ENCODE measurements around the gene NKD2. TPM values are rescaled to one million over a fixed set of nuclear protein-coding genes. Genes with fewer than 3 reads are reported as not detected.

The NKD2 gene
- total RNA-seq, 1 experiment from 2014 or later, result 0.57 TPM

DNA sequence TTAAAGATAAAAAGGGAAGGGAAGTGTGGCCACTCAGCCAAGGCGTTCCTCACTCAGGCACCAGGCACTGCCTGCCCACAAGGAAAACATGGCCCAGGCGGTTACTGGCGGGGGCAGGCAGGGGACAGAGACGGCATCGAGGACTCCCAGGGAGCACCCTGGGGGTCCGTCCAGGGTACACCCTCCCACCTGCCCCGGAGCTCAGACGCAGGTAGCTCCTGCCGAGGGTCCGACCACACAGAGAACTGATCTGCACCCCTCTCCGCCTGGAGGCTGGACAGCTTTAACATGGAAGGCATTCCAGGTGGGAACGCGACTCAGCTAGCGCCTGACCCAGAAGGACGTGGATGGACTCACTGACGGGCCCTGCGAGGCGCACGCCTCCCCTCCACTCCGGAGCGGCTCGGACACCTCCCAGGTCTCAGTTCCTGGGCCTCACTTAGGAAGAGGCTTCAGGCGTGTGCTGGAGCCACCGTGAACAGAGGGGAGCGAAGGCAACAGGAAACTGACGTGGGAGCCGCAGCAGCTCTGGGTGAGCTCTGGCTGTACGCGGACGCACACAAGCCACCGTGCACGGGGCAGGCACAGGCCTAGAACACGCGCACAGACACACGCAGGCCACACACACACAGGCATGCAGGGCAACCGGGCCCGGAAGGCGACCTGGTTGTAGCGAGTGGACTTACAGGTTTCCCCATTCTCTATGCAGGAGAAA is 47.5 kb downstream of the NKD2 start:
- H3K79me2 ChIP-seq (ENCODE audit: low read depth), result no peaks in the 10 kb centered on the region
- intact Hi-C loops (cut with micrococcal nuclease; ENCODE audit: unreplicated experiment), result no loop called here
- H3K4me2 ChIP-seq, result no peak overlapping the region
- H3K36me3 ChIP-seq (ENCODE audit: low read depth), result peaks cover 2% of the 10 kb centered on the region; the same call in 1 of the 2 replicates
- TF ChIP-seq EZH2 (IDR thresholded peaks at IDR 0.05; ENCODE audit: low read depth), result no peak
- TF ChIP-seq, protein P1, sequence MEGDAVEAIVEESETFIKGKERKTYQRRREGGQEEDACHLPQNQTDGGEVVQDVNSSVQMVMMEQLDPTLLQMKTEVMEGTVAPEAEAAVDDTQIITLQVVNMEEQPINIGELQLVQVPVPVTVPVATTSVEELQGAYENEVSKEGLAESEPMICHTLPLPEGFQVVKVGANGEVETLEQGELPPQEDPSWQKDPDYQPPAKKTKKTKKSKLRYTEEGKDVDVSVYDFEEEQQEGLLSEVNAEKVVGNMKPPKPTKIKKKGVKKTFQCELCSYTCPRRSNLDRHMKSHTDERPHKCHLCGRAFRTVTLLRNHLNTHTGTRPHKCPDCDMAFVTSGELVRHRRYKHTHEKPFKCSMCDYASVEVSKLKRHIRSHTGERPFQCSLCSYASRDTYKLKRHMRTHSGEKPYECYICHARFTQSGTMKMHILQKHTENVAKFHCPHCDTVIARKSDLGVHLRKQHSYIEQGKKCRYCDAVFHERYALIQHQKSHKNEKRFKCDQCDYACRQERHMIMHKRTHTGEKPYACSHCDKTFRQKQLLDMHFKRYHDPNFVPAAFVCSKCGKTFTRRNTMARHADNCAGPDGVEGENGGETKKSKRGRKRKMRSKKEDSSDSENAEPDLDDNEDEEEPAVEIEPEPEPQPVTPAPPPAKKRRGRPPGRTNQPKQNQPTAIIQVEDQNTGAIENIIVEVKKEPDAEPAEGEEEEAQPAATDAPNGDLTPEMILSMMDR (conservative IDR thresholded peaks at IDR 0.05), result no peak
- H4K20me1 ChIP-seq (ENCODE audit: insufficient read depth), result peaks cover 15% of the 10 kb centered on the region
- DNase-seq, result no peak
- H2AFZ ChIP-seq, result no peak overlapping the region
- no peaks in the 10 kb centered on the region for H3K27me3 ChIP-seq (ENCODE audit: insufficient read depth, low read depth)
- no peak overlapping the region for H3K4me3 ChIP-seq
- H3K27ac ChIP-seq, result no peak overlapping the region
- no peaks in the 10 kb centered on the region for H3K9me3 ChIP-seq (ENCODE audit: insufficient read depth, low read depth)
- POLR2A ChIA-PET (ENCODE audit: unreplicated experiment), result no interaction called here
- H3F3A ChIP-seq (ENCODE audit: insufficient read depth, low read depth), result 0 out of 2 replicates have a peak, but pooled peaks cover 3% of the 10 kb centered on the region
- BruUV-seq (replicated peaks), result no TSS peak
- H3K4me1 ChIP-seq (replicated peaks; ENCODE audit: insufficient read depth), result no peaks in the 10 kb centered on the region
- CTCF ChIA-PET, result no interaction called here
- no peaks in the 10 kb centered on the region for H3K9me2 ChIP-seq (ENCODE audit: insufficient read depth)

DNA sequence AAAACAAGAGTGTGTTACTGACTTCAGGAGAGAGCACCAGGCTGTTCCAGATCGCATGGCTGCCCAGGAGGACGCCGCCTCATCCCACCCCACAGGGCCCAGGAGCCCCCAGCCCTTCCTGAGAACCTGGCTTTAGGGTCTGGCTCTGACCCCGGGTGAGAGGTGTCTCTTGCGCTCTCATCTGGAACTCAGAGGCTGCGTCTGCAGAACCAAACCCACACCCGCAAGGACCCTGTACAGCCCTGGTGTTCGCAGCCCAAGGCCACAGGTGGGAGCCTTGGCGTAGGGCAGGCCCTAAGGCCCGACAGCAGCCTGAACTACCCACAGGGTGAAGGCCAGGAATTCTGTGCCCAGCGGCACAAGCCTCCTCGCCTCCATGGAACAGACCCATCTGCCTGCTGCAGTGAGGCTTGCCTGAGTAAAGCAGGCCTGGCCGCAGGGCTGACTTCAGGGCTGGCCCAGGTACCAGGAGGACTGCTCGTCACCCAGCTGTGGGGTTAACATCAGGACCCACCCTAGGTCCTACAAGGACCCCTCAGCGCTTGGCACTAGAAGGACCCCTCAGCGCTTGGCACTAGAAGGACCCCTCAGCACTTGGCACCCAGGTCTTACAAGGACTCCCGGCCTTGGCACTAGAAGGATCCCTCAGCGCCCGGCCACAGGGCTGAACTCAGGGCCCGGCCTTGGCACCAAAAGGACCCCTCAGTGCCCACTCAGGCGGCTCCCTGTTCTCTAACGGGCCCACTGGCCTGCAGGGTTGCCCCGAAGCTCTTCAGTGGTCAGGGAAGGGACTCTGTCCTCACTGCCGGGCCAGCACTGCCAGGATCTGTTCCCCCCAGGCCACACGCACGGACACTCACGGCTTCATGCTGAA is 48.2 kb downstream of the NKD2 start:
- peaks cover 2% of the 10 kb centered on the region; the same call in 1 of the 2 replicates for H3K36me3 ChIP-seq (ENCODE audit: low read depth)
- ChIA-PET CTCF (no interaction called here), POLR2A (ENCODE audit: unreplicated experiment) (no interaction called here)
- H3K4me3 ChIP-seq, result no peak overlapping the region
- H2AFZ ChIP-seq, result no peak overlapping the region
- H3K27ac ChIP-seq, result no peak overlapping the region
- no peaks in the 10 kb centered on the region for H3K9me2 ChIP-seq (ENCODE audit: insufficient read depth)
- H3K27me3 ChIP-seq (ENCODE audit: insufficient read depth, low read depth), result no peaks in the 10 kb centered on the region
- H3K9me3 ChIP-seq (ENCODE audit: insufficient read depth, low read depth), result no peaks in the 10 kb centered on the region
- intact Hi-C loops (cut with micrococcal nuclease; ENCODE audit: unreplicated experiment), result no loop called here
- 0 out of 2 replicates have a peak, but pooled peaks cover 3% of the 10 kb centered on the region for H3F3A ChIP-seq (ENCODE audit: insufficient read depth, low read depth)
- TF ChIP-seq, protein P1 (conservative IDR thresholded peaks at IDR 0.05), result no peak
- no peak for TF ChIP-seq EZH2 (IDR thresholded peaks at IDR 0.05; ENCODE audit: low read depth)
- DNase-seq, result no peak
- no peaks in the 10 kb centered on the region for H3K4me1 ChIP-seq (replicated peaks; ENCODE audit: insufficient read depth)
- H3K79me2 ChIP-seq (ENCODE audit: low read depth), result no peaks in the 10 kb centered on the region
- peaks cover 15% of the 10 kb centered on the region for H4K20me1 ChIP-seq (ENCODE audit: insufficient read depth)
- no peak overlapping the region for H3K4me2 ChIP-seq
- BruUV-seq (replicated peaks), result no TSS peak

DNA sequence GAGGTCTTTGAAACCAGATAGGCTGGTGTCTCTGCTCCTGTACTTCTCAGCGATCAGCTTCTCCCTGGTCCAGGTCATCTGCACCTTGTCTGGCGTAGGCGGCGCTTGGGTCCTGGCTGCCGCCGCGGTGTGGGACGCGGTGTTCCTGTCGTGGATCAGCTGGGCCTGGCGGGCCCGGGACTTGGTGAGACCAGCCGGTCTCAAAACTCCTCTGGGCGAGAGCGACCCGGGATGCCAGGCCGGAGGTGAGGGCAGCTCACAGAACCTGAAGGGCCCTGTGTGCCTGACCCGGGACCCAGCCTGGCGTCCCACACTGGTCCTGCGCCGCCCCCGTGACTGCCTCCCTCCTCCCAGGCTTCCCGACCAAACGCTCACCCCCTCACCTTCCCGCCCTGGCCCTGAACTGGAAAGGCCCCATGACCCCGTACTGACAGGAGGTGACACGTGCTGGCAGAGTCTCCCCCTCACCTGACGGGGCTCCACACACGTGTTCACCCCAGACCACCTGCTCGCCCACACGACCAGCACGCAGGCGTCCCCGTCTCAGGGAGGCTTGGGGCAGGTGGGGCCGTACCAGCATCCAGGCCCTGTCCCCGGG is 49.0 kb downstream of the NKD2 start:
- no peaks in the 10 kb centered on the region for H3K79me2 ChIP-seq (ENCODE audit: low read depth)
- no peaks in the 10 kb centered on the region for H3K4me1 ChIP-seq (replicated peaks; ENCODE audit: insufficient read depth)
- no peak for TF ChIP-seq EZH2 (IDR thresholded peaks at IDR 0.05; ENCODE audit: low read depth)
- TF ChIP-seq, protein P1 (conservative IDR thresholded peaks at IDR 0.05), result no peak
- no peak overlapping the region for H3K4me2 ChIP-seq
- 0 out of 2 replicates have a peak, but pooled peaks cover 3% of the 10 kb centered on the region for H3F3A ChIP-seq (ENCODE audit: insufficient read depth, low read depth)
- no peaks in the 10 kb centered on the region for H3K9me3 ChIP-seq (ENCODE audit: insufficient read depth, low read depth)
- no peak for DNase-seq
- ChIA-PET CTCF (no interaction called here), POLR2A (ENCODE audit: unreplicated experiment) (no interaction called here)
- no peak overlapping the region for H3K27ac ChIP-seq
- H3K36me3 ChIP-seq (ENCODE audit: low read depth), result peaks cover 2% of the 10 kb centered on the region; the same call in 1 of the 2 replicates
- BruUV-seq (replicated peaks), result no TSS peak
- H3K27me3 ChIP-seq (ENCODE audit: insufficient read depth, low read depth), result no peaks in the 10 kb centered on the region
- no peak overlapping the region for H2AFZ ChIP-seq
- intact Hi-C loops (cut with micrococcal nuclease; ENCODE audit: unreplicated experiment), result no loop called here
- H4K20me1 ChIP-seq (ENCODE audit: insufficient read depth), result peaks cover 15% of the 10 kb centered on the region
- H3K9me2 ChIP-seq (ENCODE audit: insufficient read depth), result no peaks in the 10 kb centered on the region
- H3K4me3 ChIP-seq, result no peak overlapping the region
